Liver (tissue), 2 donors: Measurements from ENCODE around the gene MYH14.

Experiments used
- FOXA2 ChIP-seq: IDR thresholded peaks from 2 replicates; pipeline ENCODE4 v1.6.1; 2016; ENCODE audit warnings: antibody characterized with exemption
- TF ChIP-seq, protein P1 (sequence below): fragments of 150-350 bp; IDR thresholded peaks from 2 replicates; pipeline ENCODE4 v1.5.1; 2017; ENCODE audit warnings: improper control_type of control experiment, low read depth, low read length; ENCODE audit not compliant: missing input control
- donor health status: healthy.

DNA sequence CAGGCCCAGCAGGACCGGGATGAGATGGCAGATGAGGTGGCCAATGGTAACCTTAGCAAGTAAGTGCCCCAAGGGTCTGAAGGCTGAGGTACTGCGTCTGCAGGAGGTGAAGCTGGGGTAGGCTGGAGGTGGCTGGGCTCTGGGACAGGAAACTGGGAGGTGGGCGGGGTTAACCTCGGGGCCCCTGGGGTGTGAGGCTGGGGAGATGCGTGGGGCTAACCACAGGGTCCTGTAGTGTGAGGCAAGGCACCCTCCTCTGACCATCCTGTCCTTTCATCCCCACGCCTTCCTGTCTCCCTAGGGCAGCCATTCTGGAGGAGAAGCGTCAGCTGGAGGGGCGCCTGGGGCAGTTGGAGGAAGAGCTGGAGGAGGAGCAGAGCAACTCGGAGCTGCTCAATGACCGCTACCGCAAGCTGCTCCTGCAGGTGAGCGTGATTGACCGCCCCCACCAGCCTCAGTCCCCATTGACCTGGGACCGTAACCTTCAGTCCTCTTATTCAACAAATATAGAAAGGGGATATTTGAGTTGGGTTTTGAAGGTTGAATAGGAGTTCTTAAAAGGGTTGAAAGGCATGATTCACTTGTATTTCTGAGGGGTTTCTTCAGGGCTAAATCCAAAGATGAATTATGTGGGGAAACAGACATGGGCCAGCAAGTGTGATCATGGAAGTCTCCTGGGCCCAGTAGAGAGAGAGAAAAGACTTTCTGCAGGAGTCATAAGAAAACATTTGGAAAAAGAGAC, 90.0 kb downstream of the MYH14 start:
- TF ChIP-seq, protein P1, sequence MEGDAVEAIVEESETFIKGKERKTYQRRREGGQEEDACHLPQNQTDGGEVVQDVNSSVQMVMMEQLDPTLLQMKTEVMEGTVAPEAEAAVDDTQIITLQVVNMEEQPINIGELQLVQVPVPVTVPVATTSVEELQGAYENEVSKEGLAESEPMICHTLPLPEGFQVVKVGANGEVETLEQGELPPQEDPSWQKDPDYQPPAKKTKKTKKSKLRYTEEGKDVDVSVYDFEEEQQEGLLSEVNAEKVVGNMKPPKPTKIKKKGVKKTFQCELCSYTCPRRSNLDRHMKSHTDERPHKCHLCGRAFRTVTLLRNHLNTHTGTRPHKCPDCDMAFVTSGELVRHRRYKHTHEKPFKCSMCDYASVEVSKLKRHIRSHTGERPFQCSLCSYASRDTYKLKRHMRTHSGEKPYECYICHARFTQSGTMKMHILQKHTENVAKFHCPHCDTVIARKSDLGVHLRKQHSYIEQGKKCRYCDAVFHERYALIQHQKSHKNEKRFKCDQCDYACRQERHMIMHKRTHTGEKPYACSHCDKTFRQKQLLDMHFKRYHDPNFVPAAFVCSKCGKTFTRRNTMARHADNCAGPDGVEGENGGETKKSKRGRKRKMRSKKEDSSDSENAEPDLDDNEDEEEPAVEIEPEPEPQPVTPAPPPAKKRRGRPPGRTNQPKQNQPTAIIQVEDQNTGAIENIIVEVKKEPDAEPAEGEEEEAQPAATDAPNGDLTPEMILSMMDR, result no peak
- TF ChIP-seq FOXA2, result no peak
